SK-N-MC (cell line): Measurements from ENCODE around the gene CEP57L1.

ENCODE experiments used
- DNase-seq: peaks from one replicate; pipeline ENCODE4 v3.0.0-alpha.2; 2011; ENCODE audit warnings: low read depth, low spot score
- H3K27ac ChIP-seq: fragments of 200-600 bp; sonication (generic); 2 replicates; pipeline ENCODE4 v1.5.1; 2016; ENCODE audit warnings: mixed run types
- H3K36me3 ChIP-seq: fragments of 200-600 bp; sonication (generic); 2 replicates; pipeline ENCODE4 v1.6.1; 2017; ENCODE audit warnings: antibody characterized with exemption, low read length, mixed read lengths; ENCODE audit not compliant: insufficient read depth
- H3K4me3 ChIP-seq: fragments of 200-600 bp; sonication (generic); 2 replicates; pipeline ENCODE4 v1.5.1; 2016
- H3K9ac ChIP-seq: fragments of 200-600 bp; sonication (generic); 2 replicates; pipeline ENCODE4 v1.8.0; 2017; ENCODE audit warnings: mixed run types, mixed read lengths; ENCODE audit not compliant: insufficient read length
- H3K9me3 ChIP-seq: fragments of 200-600 bp; sonication (generic); 2 replicates; pipeline ENCODE4 v1.6.1; 2017; ENCODE audit warnings: low read depth, mild to moderate bottlenecking, antibody characterized with exemption, low read length, moderate library complexity, mixed read lengths
- EZH2 ChIP-seq: fragments of 200-600 bp; sonication (generic); IDR thresholded peaks from one replicate; pipeline ENCODE4 v1.6.1; 2017; ENCODE audit warnings: antibody characterized with exemption
- FOXP2 ChIP-seq: optimal IDR thresholded peaks from 2 replicates; pipeline ENCODE3; 2011; ENCODE audit warnings: mild to moderate bottlenecking, moderate library complexity; ENCODE audit not compliant: insufficient read depth; ENCODE audit errors: extremely low read length, control extremely low read depth
- POLR2AphosphoS5 ChIP-seq: IDR thresholded peaks from 2 replicates; pipeline ENCODE4 v1.6.1; 2012; ENCODE audit warnings: mild to moderate bottlenecking, low read depth, low read length, borderline replicate concordance

The CEP57L1 gene

GRCh38 chr6:109062767-109063352 is 32.4 kb upstream of the CEP57L1 start:
- Histone ChIP-seq H3K9me3 (no peaks in the 10 kb centered on the region), H3K27ac (no peak overlapping the region), H3K4me3 (no peak overlapping the region), H3K36me3 (no peaks in the 10 kb centered on the region), H3K9ac (no peak overlapping the region)
- TF ChIP-seq POLR2AphosphoS5 (no peak), EZH2 (no peak), FOXP2 (no peak)
- DNase-seq, result no peak

- H3K4me3 ChIP-seq, result no peak overlapping the region
- no peak overlapping the region for H3K9ac ChIP-seq
- no peak for DNase-seq
- no peak for TF ChIP-seq POLR2AphosphoS5
- TF ChIP-seq EZH2, result no peak
- TF ChIP-seq FOXP2, result no peak
- H3K9me3 ChIP-seq, result no peaks in the 10 kb centered on the region
- no peak overlapping the region for H3K27ac ChIP-seq
- no peaks in the 10 kb centered on the region for H3K36me3 ChIP-seq
These were observed 25.6 kb upstream of the CEP57L1 start for GRCh38 chr6:109069746-109070145.

GRCh38 chr6:109071125-109071917 is 24.0 kb upstream of the CEP57L1 start:
- H3K9me3 ChIP-seq, result no peaks in the 10 kb centered on the region
- DNase-seq, result no peak
- H3K36me3 ChIP-seq, result no peaks in the 10 kb centered on the region
- no peak overlapping the region for H3K9ac ChIP-seq
- H3K27ac ChIP-seq, result no peak overlapping the region
- H3K4me3 ChIP-seq, result no peak overlapping the region
- TF ChIP-seq POLR2AphosphoS5, result no peak
- TF ChIP-seq EZH2, result no peak
- TF ChIP-seq FOXP2, result no peak

- H3K9me3 ChIP-seq, result no peaks in the 10 kb centered on the region
- no peak overlapping the region for H3K4me3 ChIP-seq
- H3K36me3 ChIP-seq, result no peaks in the 10 kb centered on the region
- DNase-seq, result peak; percentile 77
- TF ChIP-seq EZH2 (no peak), POLR2AphosphoS5 (no peak), FOXP2 (no peak)
- H3K9ac ChIP-seq, result no peak overlapping the region
- no peak overlapping the region for H3K27ac ChIP-seq
These were observed 21.8 kb upstream of the CEP57L1 start for GRCh38 chr6:109073344-109074132.

- DNase-seq, result no peak
- Histone ChIP-seq H3K27ac (no peak overlapping the region), H3K9me3 (no peaks in the 10 kb centered on the region), H3K36me3 (no peaks in the 10 kb centered on the region), H3K4me3 (no peak overlapping the region), H3K9ac (no peak overlapping the region)
- TF ChIP-seq POLR2AphosphoS5, result no peak
- TF ChIP-seq FOXP2, result no peak
- no peak for TF ChIP-seq EZH2
These were observed 21.2 kb upstream of the CEP57L1 start for GRCh38 chr6:109074133-109074415.

GRCh38 chr6:109075934-109076333 is 19.4 kb upstream of the CEP57L1 start:
- Histone ChIP-seq H3K27ac (no peak overlapping the region), H3K9me3 (no peaks in the 10 kb centered on the region), H3K4me3 (no peak overlapping the region), H3K9ac (peak overlapping the region; percentile 38), H3K36me3 (no peaks in the 10 kb centered on the region)
- TF ChIP-seq POLR2AphosphoS5, result no peak
- no peak for TF ChIP-seq EZH2
- no peak for TF ChIP-seq FOXP2
- DNase-seq, result no peak

- Histone ChIP-seq H3K9ac (peak overlapping the region; percentile 38), H3K4me3 (no peak overlapping the region), H3K36me3 (no peaks in the 10 kb centered on the region), H3K9me3 (no peaks in the 10 kb centered on the region), H3K27ac (no peak overlapping the region)
- no peak for DNase-seq
- no peak for TF ChIP-seq FOXP2
- TF ChIP-seq EZH2, result no peak
- TF ChIP-seq POLR2AphosphoS5, result no peak
These were observed 18.9 kb upstream of the CEP57L1 start for GRCh38 chr6:109076377-109076776.

- Histone ChIP-seq H3K9me3 (no peaks in the 10 kb centered on the region), H3K9ac (no peak overlapping the region), H3K27ac (no peak overlapping the region), H3K4me3 (no peak overlapping the region), H3K36me3 (no peaks in the 10 kb centered on the region)
- no peak for DNase-seq
- TF ChIP-seq POLR2AphosphoS5 (no peak), EZH2 (no peak), FOXP2 (no peak)
These were observed 15.3 kb upstream of the CEP57L1 start for GRCh38 chr6:109079981-109080380.
